Measurements from ENCODE around the gene SCAF4.

Gene SCAF4

DNA sequence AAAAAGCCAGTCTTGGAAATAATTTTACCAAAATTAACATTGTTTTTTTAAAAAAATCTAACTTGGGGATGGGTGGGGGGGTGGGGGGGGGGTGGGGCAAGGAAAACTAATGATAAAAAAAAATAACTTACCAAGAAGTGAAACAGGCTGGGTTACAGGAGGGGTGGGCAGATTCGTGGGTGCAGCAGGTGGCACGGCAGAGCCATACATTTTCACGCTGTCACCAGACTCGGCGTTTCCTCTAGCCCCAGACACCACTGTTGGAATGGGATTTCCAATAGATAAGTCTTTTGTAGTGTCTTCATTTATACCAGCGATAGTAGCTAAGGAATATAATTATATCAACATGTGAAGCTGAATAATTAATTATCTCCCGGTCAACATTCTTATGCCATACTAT lies 47.0 kb downstream of the SCAF4 start:
- H3K9me3 ChIP-seq: no peaks in the 10 kb centered on the region
- no peaks in the 10 kb centered on the region for H3K27me3 ChIP-seq
- peaks cover 88% of the 10 kb centered on the region for H3K36me3 ChIP-seq
- TF ChIP-seq, protein P1, sequence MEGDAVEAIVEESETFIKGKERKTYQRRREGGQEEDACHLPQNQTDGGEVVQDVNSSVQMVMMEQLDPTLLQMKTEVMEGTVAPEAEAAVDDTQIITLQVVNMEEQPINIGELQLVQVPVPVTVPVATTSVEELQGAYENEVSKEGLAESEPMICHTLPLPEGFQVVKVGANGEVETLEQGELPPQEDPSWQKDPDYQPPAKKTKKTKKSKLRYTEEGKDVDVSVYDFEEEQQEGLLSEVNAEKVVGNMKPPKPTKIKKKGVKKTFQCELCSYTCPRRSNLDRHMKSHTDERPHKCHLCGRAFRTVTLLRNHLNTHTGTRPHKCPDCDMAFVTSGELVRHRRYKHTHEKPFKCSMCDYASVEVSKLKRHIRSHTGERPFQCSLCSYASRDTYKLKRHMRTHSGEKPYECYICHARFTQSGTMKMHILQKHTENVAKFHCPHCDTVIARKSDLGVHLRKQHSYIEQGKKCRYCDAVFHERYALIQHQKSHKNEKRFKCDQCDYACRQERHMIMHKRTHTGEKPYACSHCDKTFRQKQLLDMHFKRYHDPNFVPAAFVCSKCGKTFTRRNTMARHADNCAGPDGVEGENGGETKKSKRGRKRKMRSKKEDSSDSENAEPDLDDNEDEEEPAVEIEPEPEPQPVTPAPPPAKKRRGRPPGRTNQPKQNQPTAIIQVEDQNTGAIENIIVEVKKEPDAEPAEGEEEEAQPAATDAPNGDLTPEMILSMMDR (IDR thresholded peaks at IDR 0.05): no peak
- H3K27ac ChIP-seq: no peak overlapping the region
- no peak overlapping the region for H3K4me3 ChIP-seq (ENCODE audit: low read depth in 1 of 2, low read length in 1 of 2)
- H3K4me1 ChIP-seq (ENCODE audit: control insufficient read depth in 1 of 2, insufficient read depth in 1 of 2, low read depth in 1 of 2, low read length in 1 of 2): no peaks in the 10 kb centered on the region

GRCh38 chr21:31683029-31683428 lies 48.9 kb downstream of the SCAF4 start:
- no peaks in the 10 kb centered on the region for H3K9me3 ChIP-seq
- H3K27me3 ChIP-seq: no peaks in the 10 kb centered on the region
- H3K27ac ChIP-seq: no peak overlapping the region
- peaks cover 74% of the 10 kb centered on the region for H3K36me3 ChIP-seq
- H3K4me3 ChIP-seq (ENCODE audit: low read depth in 1 of 2, low read length in 1 of 2): no peak overlapping the region
- TF ChIP-seq, protein P1 (IDR thresholded peaks at IDR 0.05): no peak
- H3K4me1 ChIP-seq (ENCODE audit: control insufficient read depth in 1 of 2, insufficient read depth in 1 of 2, low read depth in 1 of 2, low read length in 1 of 2): no peaks in the 10 kb centered on the region

- H3K27me3 ChIP-seq: no peaks in the 10 kb centered on the region
- no peaks in the 10 kb centered on the region for H3K4me1 ChIP-seq (ENCODE audit: control insufficient read depth in 1 of 2, insufficient read depth in 1 of 2, low read depth in 1 of 2, low read length in 1 of 2)
- H3K4me3 ChIP-seq (ENCODE audit: low read depth in 1 of 2, low read length in 1 of 2): no peak overlapping the region
- TF ChIP-seq, protein P1 (IDR thresholded peaks at IDR 0.05): no peak
- H3K9me3 ChIP-seq: no peaks in the 10 kb centered on the region
- peaks cover 70% of the 10 kb centered on the region for H3K36me3 ChIP-seq
- no peak overlapping the region for H3K27ac ChIP-seq
These were observed 49.3 kb downstream of the SCAF4 start for GRCh38 chr21:31682620-31683019.

GRCh38 chr21:31678478-31678877 lies 53.4 kb downstream of the SCAF4 start:
- Histone ChIP-seq H3K4me1 (ENCODE audit: control insufficient read depth in 1 of 2, insufficient read depth in 1 of 2, low read depth in 1 of 2, low read length in 1 of 2) (peaks cover 0 to 2% of the 10 kb centered on the region in 2 experiments), H3K9me3 (no peaks in the 10 kb centered on the region), H3K27me3 (no peaks in the 10 kb centered on the region), H3K4me3 (ENCODE audit: low read depth in 1 of 2, low read length in 1 of 2) (no peak overlapping the region), H3K36me3 (peaks cover 30% of the 10 kb centered on the region), H3K27ac (no peak overlapping the region)
- TF ChIP-seq, protein P1 (IDR thresholded peaks at IDR 0.05): no peak

GRCh38 chr21:31677047-31677446 lies 54.9 kb downstream of the SCAF4 start:
- Histone ChIP-seq H3K9me3 (no peaks in the 10 kb centered on the region), H3K27me3 (no peaks in the 10 kb centered on the region), H3K36me3 (peaks cover 16% of the 10 kb centered on the region), H3K4me3 (ENCODE audit: low read depth in 1 of 2, low read length in 1 of 2) (no peak overlapping the region), H3K4me1 (ENCODE audit: control insufficient read depth in 1 of 2, insufficient read depth in 1 of 2, low read depth in 1 of 2, low read length in 1 of 2) (peaks cover 0 to 5% of the 10 kb centered on the region in 2 experiments), H3K27ac (no peak overlapping the region)
- TF ChIP-seq, protein P1 (IDR thresholded peaks at IDR 0.05): no peak

DNA sequence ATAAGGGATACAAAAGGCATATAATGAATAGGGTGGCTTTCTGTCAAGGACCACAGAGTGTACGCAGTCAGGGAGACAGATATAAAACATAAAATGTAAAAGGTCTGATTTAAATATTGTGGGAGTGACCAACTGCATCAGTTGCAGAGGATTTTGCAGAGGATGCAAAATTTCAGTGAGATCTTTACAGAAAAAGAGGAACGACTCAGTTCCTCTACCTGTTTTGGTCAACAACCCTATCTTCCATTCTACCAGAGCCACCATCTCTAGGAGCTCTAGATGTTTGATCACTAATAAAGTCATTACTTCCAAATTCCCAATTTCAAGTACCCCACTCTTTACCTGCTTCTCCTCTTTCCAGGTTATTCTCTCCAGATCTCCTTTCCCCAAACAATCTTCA lies 56.0 kb downstream of the SCAF4 start:
- H3K27ac ChIP-seq: peak overlapping the region; percentile 2
- H3K4me3 ChIP-seq (ENCODE audit: low read depth in 1 of 2, low read length in 1 of 2): no peak overlapping the region
- H3K27me3 ChIP-seq: no peaks in the 10 kb centered on the region
- TF ChIP-seq, protein P1 (IDR thresholded peaks at IDR 0.05): no peak
- H3K9me3 ChIP-seq: no peaks in the 10 kb centered on the region
- H3K36me3 ChIP-seq: peaks cover 21% of the 10 kb centered on the region
- H3K4me1 ChIP-seq (ENCODE audit: control insufficient read depth in 1 of 2, insufficient read depth in 1 of 2, low read depth in 1 of 2, low read length in 1 of 2): peaks cover 0 to 5% of the 10 kb centered on the region in 2 experiments

Measured in neutrophil (primary cell).